NCI-H2196 treated with DMSO at 0.1 percent for 48 hours (cell line): ENCODE measurements around the gene CDK14.
"Not testable (repeated sequence)": the region's sequence is repeated elsewhere in the genome, so short reads cannot be mapped to it uniquely, and the experiment has no call there.

Experiments used
- DNase-seq: peaks from one replicate; lab custom pipeline; 2025; ENCODE audit not compliant: unreplicated experiment; lab: John Stamatoyannopoulos, UW

Gene CDK14

GRCh38 chr7:90749774-90750173 is 153.7 kb downstream of the CDK14 start:
- no peak for DNase-seq

- no peak for DNase-seq
These were observed 155.5 kb downstream of the CDK14 start for GRCh38 chr7:90751595-90751994.

DNA sequence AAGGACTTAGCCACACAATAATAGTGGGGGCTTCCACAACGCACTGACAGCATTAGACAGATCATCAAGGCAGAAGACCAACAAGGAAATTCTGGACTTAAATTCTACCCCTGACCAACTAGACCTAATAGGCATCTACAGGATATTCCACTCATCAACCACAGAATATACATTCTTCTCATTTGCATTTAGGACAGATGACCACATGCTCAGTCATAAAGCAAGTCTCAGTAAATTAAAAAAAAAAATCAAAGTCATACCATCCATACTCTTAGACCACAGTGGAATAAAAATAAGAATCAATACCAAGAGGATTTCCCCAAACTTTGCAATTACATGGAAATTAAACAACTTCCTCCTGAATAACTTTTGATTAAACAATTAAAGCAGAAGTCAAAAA is 155.9 kb downstream of the CDK14 start:
- DNase-seq, result no peak

DNA sequence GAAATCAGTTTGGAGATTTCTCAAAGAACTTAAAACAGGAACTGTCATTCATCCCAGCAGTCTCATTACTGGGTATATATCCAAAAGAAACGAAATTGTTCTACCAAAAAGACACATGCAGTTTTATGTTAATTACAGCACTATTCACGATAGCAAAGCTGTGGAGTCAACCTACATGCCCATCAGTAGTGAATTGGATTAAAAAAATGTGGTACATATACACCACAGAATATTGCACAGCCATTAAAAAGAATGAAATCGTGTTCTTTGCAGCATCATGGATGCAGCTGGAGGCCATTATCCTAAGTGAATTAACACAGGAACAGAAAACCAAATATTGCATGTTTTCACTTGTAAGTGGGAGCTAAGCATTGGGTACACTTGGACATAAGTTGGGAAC is 158.9 kb downstream of the CDK14 start:
- no peak for DNase-seq

DNA sequence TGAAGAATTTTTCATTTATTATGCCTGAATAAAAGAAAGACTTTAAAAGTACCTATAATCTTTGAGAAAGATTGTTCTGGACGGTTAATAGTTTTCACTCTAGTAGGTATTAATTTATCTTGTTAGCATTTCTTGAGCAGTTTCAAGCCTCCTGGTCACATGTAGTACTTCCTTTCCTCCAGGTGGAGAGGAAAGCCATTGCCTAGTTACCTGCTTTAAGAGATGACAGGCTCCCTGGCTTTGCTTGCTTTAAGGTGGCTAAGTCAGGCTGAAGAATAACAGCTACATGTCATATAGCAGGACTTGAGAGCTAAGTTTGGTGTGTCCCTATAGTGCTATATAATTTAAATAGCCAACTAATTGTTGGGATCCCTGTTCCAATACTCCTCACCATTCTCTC is 160.2 kb downstream of the CDK14 start:
- no peak for DNase-seq

GRCh38 chr7:90757565-90757950 is 161.4 kb downstream of the CDK14 start:
- DNase-seq, result not testable (repeated sequence)

GRCh38 chr7:90758933-90759562 is 162.9 kb downstream of the CDK14 start:
- no peak for DNase-seq

GRCh38 chr7:90759710-90760109 is 163.6 kb downstream of the CDK14 start:
- DNase-seq, result no peak

- no peak for DNase-seq
These were observed 164.8 kb downstream of the CDK14 start for GRCh38 chr7:90760892-90761291.

DNA sequence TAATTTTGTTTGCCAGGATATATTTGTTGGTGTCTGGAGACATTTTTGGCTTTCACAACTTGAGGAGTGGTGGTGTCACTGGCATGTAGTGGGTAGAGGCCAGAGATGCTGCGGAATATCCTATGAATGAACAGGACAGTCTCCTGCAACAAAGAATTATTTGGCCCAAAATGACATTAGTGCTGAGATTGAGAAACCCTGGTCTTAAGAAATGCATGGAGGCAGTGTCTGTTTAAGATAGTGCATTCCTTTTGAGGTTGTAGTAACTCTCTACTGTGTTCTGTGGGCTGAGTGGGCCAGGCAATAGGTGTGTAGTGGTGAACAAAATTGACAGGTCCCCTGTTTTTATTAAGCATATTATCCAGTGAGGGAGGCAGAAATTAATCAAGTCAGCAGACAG is 165.5 kb downstream of the CDK14 start:
- no peak for DNase-seq

DNA sequence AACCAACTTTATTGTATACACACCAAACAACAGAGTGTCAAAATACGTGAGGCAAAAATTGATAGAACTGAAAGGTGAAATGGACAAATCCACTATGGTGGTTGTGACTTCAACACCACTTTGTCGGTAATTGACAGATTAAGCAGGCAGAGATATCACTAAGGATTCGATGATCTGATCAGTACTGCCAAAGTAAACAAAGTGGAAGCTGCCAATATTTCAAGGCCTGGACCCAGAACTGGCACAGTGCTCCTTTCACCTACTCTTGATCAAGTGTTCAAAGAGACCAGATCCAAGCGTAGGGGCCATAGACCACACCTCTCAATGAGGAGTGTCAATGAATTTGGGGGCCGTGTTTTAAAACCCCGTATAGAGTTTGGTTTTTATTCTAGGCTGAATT is 167.0 kb downstream of the CDK14 start:
- DNase-seq, result no peak

GRCh38 chr7:90764848-90765570 is 168.9 kb downstream of the CDK14 start:
- no peak for DNase-seq

DNA sequence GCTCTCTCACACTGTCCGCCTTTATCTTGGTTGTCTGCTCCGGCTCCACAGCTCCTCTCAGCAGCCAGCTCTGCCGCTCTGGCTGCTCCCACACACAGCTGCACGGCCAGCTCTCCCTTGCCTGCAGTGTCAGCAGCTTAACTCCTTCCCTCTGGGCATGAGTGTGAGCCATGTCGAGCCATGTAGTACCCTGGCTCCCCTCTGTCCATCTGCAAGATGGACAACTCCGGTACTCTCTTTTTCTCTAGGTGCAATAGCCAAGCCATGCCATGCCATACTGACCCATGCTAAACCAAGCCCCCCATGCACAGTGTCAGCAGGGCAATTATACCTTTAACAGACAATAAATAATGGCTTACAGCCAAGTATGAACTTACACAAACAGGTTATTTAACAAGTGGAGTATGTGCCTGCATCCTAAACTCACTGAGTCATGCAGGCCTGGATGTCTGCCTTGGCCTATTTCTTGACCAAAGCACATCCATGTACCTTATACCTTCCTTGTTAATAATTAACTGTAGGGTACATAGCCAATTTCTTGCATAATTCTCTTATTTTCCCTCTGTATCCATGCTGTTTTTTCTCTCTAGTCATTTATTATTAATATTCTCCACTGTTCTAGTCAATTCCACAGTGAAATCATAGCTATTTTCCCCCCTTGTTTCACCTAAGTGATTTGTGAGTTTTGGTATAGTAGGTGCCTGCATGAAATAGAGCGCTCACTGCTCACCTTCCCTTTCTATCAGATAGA is 170.9 kb downstream of the CDK14 start:
- no peak for DNase-seq

- no peak for DNase-seq
These were observed 172.2 kb downstream of the CDK14 start for GRCh38 chr7:90768301-90768700.

DNA sequence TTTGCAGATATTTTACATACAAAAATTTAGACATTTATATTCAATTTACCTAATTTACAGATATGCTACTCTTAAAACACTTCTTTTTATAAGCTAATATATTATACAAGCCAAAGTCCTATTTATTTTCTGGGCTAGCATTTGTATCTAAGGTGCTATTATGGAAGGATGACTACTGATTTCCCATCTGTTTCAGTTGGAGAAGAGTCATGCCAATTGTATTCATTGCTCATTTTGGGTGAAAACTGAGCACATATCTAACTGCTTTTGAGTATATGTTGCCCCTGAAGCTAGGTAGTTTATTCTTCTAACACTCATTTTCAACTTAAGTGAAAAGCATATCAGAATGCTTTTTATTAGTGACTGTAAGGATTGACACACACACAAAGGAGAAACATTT is 172.9 kb downstream of the CDK14 start:
- DNase-seq, result no peak

DNA sequence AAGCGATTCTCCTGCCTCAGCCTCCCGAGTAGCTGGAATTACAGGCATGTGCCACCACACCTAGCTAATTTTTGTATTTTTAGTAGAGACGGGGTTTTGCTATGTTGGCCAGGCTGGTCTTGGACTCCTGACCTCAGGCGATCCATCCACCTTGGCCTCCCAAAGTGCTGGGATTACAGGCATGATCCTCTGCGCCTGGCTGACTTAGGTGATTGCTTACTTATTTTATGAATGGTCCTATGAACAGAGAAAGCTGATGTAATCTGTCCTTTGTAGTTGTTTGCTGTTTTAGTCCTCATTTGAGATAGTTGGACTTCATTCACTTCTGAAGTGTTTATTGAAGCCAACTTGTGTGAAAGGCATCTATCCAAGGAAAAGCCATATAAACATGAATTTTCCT is 173.4 kb downstream of the CDK14 start:
- DNase-seq, result not testable (repeated sequence)

GRCh38 chr7:90771281-90771680 is 175.2 kb downstream of the CDK14 start:
- DNase-seq, result no peak

DNA sequence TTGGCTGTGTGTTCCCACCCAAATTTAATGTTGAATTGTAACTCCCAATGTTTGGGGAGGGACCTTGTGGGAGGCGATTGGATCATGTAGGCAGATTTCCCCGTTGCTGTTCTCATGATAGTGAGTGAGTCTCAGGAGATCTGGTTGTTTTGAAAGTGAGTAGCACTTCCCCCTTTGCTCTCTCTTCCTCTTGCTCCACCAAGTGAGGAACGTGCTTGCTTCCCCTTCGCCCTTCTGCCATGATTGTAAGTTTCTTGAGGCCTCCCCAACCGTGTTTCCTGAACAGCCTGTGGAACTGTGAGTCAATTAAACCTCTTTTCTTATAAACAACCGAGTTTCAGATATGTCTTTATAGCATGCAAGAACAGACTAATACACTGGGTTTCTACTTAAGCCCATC is 176.3 kb downstream of the CDK14 start:
- no peak for DNase-seq

GRCh38 chr7:90773269-90773668 is 177.1 kb downstream of the CDK14 start:
- no peak for DNase-seq

- no peak for DNase-seq
These were observed 178.6 kb downstream of the CDK14 start for GRCh38 chr7:90774706-90775105.

- DNase-seq, result no peak
These were observed 179.4 kb downstream of the CDK14 start for GRCh38 chr7:90775383-90775965.

DNA sequence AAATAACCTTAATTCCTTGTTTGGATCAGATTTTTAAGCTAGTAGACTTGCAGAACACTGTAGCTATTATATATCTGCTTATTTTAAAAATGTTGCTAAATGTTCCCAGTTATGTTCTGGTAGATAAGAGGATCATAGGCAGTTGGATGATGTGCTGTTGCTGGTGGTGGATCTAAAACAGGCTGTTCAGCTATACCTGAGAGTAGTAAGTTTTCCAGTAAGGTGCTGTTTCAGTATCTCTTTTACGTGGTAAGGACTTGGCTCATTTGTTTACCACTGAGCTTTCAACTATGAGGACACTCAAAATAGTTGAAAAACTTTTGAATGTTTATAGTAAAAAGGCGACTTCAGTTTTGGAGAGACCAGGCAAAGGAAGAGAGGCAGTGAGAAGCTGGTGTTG is 180.9 kb downstream of the CDK14 start:
- DNase-seq, result no peak
